Fibroblast of villous mesenchyme (primary cell): ENCODE measurements around the gene ARMS2. TPM values are rescaled to one million over a fixed set of nuclear protein-coding genes. Genes with fewer than 3 reads are reported as not detected.

ENCODE experiments used
- DNase-seq: peaks from one replicate; pipeline ENCODE4 v3.0.0-alpha.2; 2010; ENCODE audit warnings: low read depth
- H3K4me3 ChIP-seq: 2 replicates; pipeline ENCODE4 v1.5.1; 2011; ENCODE audit warnings: low read depth, mild to moderate bottlenecking, low read length
- small RNA-seq: library from RNA; depleted of rRNA; stranded (forward); fragments of <200 nt; gene quantifications from one replicate; pipeline ENCODE3, GENCODE V24; 2012
- total RNA-seq: library from RNA; depleted of rRNA; stranded (reverse); fragments of >200 nt; gene quantifications from 2 replicates; pipeline ENCODE4 v1.2.3, GENCODE V29; 2012
- TF ChIP-seq, protein P1 (sequence below): IDR thresholded peaks from 2 replicates; pipeline ENCODE4 v1.5.1; 2012; ENCODE audit warnings: low read depth, mild to moderate bottlenecking, low read length; ENCODE audit not compliant: insufficient read depth

Gene ARMS2
- total RNA-seq, 1 donor, result not detected

GRCh38 chr10:122503012-122503411 is 48.6 kb downstream of the ARMS2 start:
- no peak for DNase-seq
- TF ChIP-seq, protein P1, sequence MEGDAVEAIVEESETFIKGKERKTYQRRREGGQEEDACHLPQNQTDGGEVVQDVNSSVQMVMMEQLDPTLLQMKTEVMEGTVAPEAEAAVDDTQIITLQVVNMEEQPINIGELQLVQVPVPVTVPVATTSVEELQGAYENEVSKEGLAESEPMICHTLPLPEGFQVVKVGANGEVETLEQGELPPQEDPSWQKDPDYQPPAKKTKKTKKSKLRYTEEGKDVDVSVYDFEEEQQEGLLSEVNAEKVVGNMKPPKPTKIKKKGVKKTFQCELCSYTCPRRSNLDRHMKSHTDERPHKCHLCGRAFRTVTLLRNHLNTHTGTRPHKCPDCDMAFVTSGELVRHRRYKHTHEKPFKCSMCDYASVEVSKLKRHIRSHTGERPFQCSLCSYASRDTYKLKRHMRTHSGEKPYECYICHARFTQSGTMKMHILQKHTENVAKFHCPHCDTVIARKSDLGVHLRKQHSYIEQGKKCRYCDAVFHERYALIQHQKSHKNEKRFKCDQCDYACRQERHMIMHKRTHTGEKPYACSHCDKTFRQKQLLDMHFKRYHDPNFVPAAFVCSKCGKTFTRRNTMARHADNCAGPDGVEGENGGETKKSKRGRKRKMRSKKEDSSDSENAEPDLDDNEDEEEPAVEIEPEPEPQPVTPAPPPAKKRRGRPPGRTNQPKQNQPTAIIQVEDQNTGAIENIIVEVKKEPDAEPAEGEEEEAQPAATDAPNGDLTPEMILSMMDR, result no peak
- H3K4me3 ChIP-seq, result no peak overlapping the region

- TF ChIP-seq, protein P1, result no peak
- DNase-seq, result no peak
- H3K4me3 ChIP-seq, result no peak overlapping the region
Observed at GRCh38 chr10:122503886-122504609, 49.6 kb downstream of the ARMS2 start.

- H3K4me3 ChIP-seq, result no peak overlapping the region
- peak; percentile 57 for DNase-seq
Observed at GRCh38 chr10:122504610-122504950, 50.1 kb downstream of the ARMS2 start.

DNA sequence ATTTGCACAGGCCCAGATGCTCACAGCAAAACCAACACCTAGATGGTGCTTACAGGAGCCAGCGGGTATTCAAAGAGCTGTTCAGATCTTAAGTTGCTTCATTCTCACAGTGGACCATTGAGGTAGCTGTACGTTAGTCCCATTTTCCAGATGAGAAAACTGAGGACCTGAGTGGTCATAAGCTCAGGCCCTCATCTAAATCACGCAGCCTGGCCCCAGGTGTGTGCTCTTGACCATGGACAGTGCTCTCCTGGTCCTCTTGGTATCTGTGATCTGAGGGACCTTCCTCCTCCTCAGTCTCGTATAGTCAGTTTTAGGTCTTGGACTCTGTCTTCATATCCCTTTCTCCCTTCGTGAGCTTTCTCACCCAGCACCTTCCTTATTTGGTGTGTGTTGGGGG is 50.6 kb downstream of the ARMS2 start:
- no peak overlapping the region for H3K4me3 ChIP-seq
- TF ChIP-seq, protein P1, result no peak
- no peak for DNase-seq

More at GRCh38 chr10:122504610-122504950, 50.1 kb downstream of the ARMS2 start:
- TF ChIP-seq, protein P1, result no peak

DNA sequence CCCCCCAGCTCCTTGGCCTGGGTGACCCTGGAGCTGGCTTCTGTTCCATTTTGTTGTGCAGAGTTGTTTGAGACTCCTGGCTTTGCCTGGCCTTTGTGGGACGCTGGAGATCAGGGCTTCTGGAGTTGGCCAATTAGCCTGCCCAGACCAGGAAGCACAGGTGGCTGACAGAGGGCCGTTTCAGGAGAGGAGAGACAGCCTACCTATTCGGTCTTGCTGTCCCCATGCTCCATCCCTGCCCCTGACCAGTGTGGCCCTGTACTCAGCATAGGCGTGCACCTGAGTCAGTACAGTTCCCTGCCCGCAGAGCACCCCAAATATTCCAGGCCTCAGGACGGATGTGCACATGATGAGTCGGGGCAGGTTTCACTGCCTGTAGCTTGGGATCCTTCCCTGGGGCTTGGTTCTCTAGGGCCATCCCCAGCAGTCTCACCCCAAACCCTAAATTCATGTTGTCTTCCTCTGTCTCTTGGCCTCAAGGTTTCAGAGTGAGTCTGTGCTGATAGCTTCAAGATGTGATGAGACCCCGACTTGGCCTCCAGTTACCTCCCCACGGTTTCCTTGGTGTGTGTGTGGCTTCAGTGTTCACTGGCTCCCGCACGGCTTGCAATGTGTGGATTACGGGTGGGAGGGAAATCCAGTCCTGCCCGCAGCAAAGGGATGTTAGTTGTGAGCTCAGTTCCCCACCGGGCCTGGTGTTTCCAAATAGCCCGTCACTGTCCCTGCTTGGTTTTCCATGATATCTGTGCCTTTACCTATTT is 51.6 kb downstream of the ARMS2 start:
- DNase-seq, result no peak
- TF ChIP-seq, protein P1, result no peak
- H3K4me3 ChIP-seq, result no peak overlapping the region

Small RNA genes within 50 kb of the gene (small RNA-seq; reads per million reads assigned to genes)
- gene MIR3941, result not detected

Other genes with a start within 250 kb of the ARMS2 start
- gene BTBD16, start 183.4 kb upstream of the ARMS2 start, total RNA-seq, result not detected in 2 replicates
- gene PLEKHA1, start 79.9 kb upstream of the ARMS2 start, total RNA-seq, result 13.9 and 15.5 TPM in 2 replicates
- 88.9 and 160 TPM in 2 replicates for gene HTRA1, start 6.9 kb downstream of the ARMS2 start, total RNA-seq
- under 0.01 TPM in 1 of 2 replicates, not detected in the other for gene DMBT1, start 106.1 kb downstream of the ARMS2 start, total RNA-seq
- not detected in 2 replicates for gene C10orf120, start 245.2 kb downstream of the ARMS2 start, total RNA-seq